ENCODE data around the gene PPM1L. TPM values are rescaled to one million over a fixed set of nuclear protein-coding genes. Genes with fewer than 3 reads are reported as not detected.

The PPM1L gene
- total RNA-seq, 1 experiment from 2014 or later, result 10.6 TPM

DNA sequence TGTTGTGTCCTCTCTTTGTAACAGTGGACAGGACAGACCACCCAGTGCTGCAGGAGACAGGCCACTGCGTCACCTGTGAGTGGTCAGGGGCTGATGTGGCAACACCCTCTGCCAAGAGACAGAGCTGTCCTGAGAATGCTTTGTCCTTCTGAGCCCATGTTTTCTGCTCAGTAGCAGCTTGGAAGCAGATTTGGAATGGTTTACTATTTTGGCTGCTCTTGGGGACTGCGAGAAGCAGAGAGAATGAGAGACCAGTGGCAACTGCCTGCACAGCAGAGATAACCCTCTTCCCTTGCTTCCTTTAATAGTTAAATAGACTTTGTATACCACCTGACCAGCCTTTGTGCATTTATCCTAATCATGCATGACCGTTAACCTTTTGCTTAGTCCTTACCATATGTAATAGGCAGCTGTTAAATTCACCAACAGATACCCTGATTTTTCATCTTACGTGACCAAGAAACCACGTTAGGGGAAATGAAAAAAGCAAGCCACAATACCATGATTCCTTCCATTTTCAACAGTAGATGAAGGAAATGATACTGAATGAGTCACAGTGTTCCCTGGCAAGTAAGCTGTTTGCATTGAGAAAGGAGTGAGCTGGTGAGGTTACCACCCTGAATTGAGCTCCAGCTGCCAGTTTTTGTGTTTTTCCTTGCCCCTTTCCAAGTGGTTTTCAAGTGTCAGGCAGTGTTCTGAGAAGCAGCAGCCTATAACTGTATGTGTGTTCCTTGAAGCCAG is 313.6 kb downstream of the PPM1L start:
- BruUV-seq (replicated peaks), result no TSS peak
- H3K4me3 ChIP-seq (ENCODE audit: low read depth, low read length, poor library complexity, severe bottlenecking), result no peak overlapping the region
- no peaks in the 10 kb centered on the region for H3K9me3 ChIP-seq (ENCODE audit: low read depth, low read length, poor library complexity, severe bottlenecking)
- intact Hi-C loops (cut with micrococcal nuclease; ENCODE audit: unreplicated experiment), result no loop called here
- DNase-seq (ENCODE audit: low spot score), result no peak
- H3K27me3 ChIP-seq (replicated peaks; ENCODE audit: insufficient read depth, low read depth, low read length, poor library complexity), result no peaks in the 10 kb centered on the region
- H3K36me3 ChIP-seq (ENCODE audit: insufficient read depth, low read length, poor library complexity, severe bottlenecking), result no peaks in the 10 kb centered on the region
- no peaks in the 10 kb centered on the region for H3K4me1 ChIP-seq (ENCODE audit: insufficient read depth, low read length, poor library complexity, severe bottlenecking)
- TF ChIP-seq, protein P1, sequence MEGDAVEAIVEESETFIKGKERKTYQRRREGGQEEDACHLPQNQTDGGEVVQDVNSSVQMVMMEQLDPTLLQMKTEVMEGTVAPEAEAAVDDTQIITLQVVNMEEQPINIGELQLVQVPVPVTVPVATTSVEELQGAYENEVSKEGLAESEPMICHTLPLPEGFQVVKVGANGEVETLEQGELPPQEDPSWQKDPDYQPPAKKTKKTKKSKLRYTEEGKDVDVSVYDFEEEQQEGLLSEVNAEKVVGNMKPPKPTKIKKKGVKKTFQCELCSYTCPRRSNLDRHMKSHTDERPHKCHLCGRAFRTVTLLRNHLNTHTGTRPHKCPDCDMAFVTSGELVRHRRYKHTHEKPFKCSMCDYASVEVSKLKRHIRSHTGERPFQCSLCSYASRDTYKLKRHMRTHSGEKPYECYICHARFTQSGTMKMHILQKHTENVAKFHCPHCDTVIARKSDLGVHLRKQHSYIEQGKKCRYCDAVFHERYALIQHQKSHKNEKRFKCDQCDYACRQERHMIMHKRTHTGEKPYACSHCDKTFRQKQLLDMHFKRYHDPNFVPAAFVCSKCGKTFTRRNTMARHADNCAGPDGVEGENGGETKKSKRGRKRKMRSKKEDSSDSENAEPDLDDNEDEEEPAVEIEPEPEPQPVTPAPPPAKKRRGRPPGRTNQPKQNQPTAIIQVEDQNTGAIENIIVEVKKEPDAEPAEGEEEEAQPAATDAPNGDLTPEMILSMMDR (conservative IDR thresholded peaks at IDR 0.05; ENCODE audit: low read depth, low read length), result no peak
- TF ChIP-seq EZH2 (IDR thresholded peaks at IDR 0.05; ENCODE audit: borderline replicate concordance, low read depth, low read length, poor library complexity, severe bottlenecking), result no peak
- CTCF ChIA-PET, result no interaction called here
- POLR2A ChIA-PET (ENCODE audit: low non-redundant PET), result no interaction called here
- no peak overlapping the region for H3K27ac ChIP-seq (ENCODE audit: low read depth, low read length, poor library complexity, severe bottlenecking)

DNA sequence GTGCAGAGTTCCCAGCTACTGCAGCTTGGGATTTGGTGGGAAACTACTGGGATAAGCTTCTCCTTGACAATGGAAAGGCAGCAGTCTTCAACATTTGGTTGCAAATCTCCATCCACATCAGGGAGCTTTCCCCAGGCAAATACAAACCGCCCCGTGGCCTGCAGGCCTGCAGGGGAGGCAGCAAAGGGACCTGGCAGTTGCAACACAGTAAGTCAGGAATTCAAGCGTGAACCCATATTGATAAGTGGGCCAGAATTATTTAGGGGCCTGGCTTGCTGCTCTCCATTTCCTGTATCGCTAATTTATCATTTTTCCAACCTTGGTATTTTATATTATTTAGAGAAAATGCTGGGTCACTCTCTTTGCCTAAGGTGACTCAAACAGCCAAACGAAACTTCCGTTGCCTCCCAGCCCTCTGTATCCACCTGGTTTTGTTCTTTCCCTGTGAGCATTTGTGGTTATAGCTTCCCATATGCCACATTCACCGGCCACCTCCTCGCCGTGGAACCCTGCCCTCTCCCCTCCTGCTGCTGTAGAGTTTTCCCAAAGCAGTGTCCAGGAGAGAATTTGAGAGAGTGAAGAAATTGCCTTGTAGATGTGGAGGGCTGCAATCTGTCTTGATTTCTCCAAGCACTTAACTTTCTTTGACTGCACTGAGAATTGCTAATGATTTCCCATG is 314.4 kb downstream of the PPM1L start:
- Histone ChIP-seq H3K36me3 (ENCODE audit: insufficient read depth, low read length, poor library complexity, severe bottlenecking) (no peaks in the 10 kb centered on the region), H3K9me3 (ENCODE audit: low read depth, low read length, poor library complexity, severe bottlenecking) (no peaks in the 10 kb centered on the region), H3K27me3 (replicated peaks; ENCODE audit: insufficient read depth, low read depth, low read length, poor library complexity) (no peaks in the 10 kb centered on the region), H3K4me1 (ENCODE audit: insufficient read depth, low read length, poor library complexity, severe bottlenecking) (no peaks in the 10 kb centered on the region), H3K27ac (ENCODE audit: low read depth, low read length, poor library complexity, severe bottlenecking) (no peak overlapping the region), H3K4me3 (ENCODE audit: low read depth, low read length, poor library complexity, severe bottlenecking) (no peak overlapping the region)
- DNase-seq (ENCODE audit: low spot score), result no peak
- ChIA-PET CTCF (no interaction called here), POLR2A (ENCODE audit: low non-redundant PET) (no interaction called here)
- BruUV-seq (replicated peaks), result no TSS peak
- intact Hi-C loops (cut with micrococcal nuclease; ENCODE audit: unreplicated experiment), result no loop called here
- TF ChIP-seq, protein P1 (conservative IDR thresholded peaks at IDR 0.05; ENCODE audit: low read depth, low read length), result no peak
- TF ChIP-seq EZH2 (IDR thresholded peaks at IDR 0.05; ENCODE audit: borderline replicate concordance, low read depth, low read length, poor library complexity, severe bottlenecking), result no peak

DNA sequence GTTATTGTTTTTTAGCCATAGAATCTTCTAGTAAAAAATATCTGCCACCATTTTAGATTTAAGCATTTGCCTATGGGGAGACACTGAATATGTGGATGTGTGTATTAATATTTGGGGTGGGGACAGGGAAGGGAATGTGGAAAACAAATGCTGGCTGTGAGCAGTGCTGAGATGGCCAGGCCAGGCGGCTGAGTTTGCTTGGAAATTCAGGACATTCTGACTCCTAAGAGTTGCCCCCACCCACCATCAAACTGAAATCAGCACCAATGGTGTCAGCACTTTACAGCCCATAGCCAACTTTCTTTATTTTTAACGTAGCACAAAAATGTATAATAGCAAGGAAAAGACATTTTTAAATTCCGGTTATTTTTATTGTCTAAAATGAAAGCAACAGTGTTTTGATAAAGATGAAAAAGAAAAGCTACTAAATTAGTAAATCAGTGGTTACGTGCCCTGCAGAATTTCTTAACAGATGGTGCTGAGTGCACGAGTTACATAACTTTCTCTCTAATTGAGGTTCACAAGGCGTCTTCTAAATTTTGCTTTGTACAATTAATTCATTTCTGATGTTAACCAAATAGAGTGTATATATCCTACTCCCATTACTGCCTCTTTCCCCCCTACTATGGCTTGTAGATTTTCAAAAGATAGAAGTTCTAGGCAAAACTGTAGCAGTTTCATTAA is 315.1 kb downstream of the PPM1L start:
- intact Hi-C loops (cut with micrococcal nuclease; ENCODE audit: unreplicated experiment), result no loop called here
- ChIA-PET CTCF (no interaction called here), POLR2A (ENCODE audit: low non-redundant PET) (no interaction called here)
- Histone ChIP-seq H3K4me3 (ENCODE audit: low read depth, low read length, poor library complexity, severe bottlenecking) (no peak overlapping the region), H3K27ac (ENCODE audit: low read depth, low read length, poor library complexity, severe bottlenecking) (no peak overlapping the region), H3K36me3 (ENCODE audit: insufficient read depth, low read length, poor library complexity, severe bottlenecking) (no peaks in the 10 kb centered on the region), H3K9me3 (ENCODE audit: low read depth, low read length, poor library complexity, severe bottlenecking) (no peaks in the 10 kb centered on the region), H3K27me3 (replicated peaks; ENCODE audit: insufficient read depth, low read depth, low read length, poor library complexity) (no peaks in the 10 kb centered on the region), H3K4me1 (ENCODE audit: insufficient read depth, low read length, poor library complexity, severe bottlenecking) (no peaks in the 10 kb centered on the region)
- TF ChIP-seq EZH2 (IDR thresholded peaks at IDR 0.05; ENCODE audit: borderline replicate concordance, low read depth, low read length, poor library complexity, severe bottlenecking), result no peak
- TF ChIP-seq, protein P1 (conservative IDR thresholded peaks at IDR 0.05; ENCODE audit: low read depth, low read length), result no peak
- BruUV-seq (replicated peaks), result no TSS peak
- no peak for DNase-seq (ENCODE audit: low spot score)
